ENCODE data around the gene EPSTI1.

Gene EPSTI1

DNA sequence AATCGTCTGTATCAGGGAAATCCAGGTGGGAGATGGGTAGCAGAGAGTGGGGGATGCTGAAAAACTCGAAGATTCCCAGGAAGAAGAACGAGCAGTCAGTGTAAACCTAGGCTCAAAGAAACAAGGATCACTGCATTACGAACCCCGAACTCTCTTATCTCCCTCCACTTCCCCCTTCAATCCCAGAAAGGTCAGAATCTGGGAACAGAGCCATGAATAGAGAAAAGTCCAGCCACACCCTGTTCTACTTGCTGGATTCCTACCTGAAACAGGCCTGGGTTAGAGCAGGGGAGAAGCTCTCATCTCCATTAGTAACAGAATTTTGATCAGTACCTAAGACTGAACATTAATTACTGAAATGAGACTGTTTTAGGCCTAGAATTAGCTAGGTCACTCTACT, 24.4 kb downstream of the EPSTI1 start:
- no peak overlapping the region for H3K4me3 ChIP-seq (ENCODE audit: low read depth, low read length)
- H3K27ac ChIP-seq: no peak overlapping the region
- H3K36me3 ChIP-seq: no peaks in the 10 kb centered on the region
- no peaks in the 10 kb centered on the region for H3K9me3 ChIP-seq (ENCODE audit: severe bottlenecking)
- TF ChIP-seq, protein P1, sequence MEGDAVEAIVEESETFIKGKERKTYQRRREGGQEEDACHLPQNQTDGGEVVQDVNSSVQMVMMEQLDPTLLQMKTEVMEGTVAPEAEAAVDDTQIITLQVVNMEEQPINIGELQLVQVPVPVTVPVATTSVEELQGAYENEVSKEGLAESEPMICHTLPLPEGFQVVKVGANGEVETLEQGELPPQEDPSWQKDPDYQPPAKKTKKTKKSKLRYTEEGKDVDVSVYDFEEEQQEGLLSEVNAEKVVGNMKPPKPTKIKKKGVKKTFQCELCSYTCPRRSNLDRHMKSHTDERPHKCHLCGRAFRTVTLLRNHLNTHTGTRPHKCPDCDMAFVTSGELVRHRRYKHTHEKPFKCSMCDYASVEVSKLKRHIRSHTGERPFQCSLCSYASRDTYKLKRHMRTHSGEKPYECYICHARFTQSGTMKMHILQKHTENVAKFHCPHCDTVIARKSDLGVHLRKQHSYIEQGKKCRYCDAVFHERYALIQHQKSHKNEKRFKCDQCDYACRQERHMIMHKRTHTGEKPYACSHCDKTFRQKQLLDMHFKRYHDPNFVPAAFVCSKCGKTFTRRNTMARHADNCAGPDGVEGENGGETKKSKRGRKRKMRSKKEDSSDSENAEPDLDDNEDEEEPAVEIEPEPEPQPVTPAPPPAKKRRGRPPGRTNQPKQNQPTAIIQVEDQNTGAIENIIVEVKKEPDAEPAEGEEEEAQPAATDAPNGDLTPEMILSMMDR (IDR thresholded peaks at IDR 0.05; ENCODE audit: low read depth, low read length): no peak
- DNase-seq: no peak
- no peaks in the 10 kb centered on the region for H3K27me3 ChIP-seq (ENCODE audit: insufficient read depth, low read depth, severe bottlenecking)

DNA sequence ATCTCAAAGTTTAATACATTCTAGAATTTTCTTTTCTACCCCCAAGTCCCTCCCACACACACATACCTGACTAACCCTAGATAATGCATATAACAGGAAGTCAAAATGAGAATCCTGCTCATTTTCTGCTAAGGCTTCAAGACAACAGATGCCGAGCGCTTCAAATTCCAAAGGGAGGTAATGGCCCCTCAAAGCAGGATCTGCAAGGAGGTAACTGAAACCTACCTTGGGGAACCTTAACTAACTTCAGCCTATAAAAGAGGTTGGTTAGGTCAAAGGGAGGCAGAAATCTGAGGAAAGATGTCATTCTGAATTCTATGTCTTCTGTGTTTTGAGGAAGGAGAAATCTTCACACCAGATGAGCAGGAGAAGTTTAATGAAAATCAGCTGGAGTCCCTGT, 26.8 kb downstream of the EPSTI1 start:
- no peak overlapping the region for H3K27ac ChIP-seq
- H3K9me3 ChIP-seq (ENCODE audit: severe bottlenecking): no peaks in the 10 kb centered on the region
- no peaks in the 10 kb centered on the region for H3K36me3 ChIP-seq
- TF ChIP-seq, protein P1 (IDR thresholded peaks at IDR 0.05; ENCODE audit: low read depth, low read length): no peak
- DNase-seq: no peak
- no peak overlapping the region for H3K4me3 ChIP-seq (ENCODE audit: low read depth, low read length)
- no peaks in the 10 kb centered on the region for H3K27me3 ChIP-seq (ENCODE audit: insufficient read depth, low read depth, severe bottlenecking)

DNA sequence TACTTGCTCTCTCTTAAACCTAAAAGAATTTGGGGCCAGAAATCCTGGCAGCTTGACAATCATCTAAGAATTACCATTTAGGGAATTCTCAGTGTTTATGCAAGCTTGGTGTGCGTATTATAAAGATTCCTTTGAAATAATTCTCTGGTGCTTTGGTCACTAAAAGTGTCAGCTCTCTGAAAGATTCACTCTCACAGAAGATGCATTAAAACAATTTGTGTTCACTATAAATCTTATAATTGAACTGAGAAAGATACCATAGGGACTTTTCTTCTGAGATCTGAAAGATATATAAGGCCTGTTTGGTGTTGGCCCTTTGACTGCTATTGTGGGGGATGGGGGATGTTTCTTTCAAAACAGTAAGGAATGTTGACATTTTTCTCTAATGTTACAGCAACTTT, 27.3 kb downstream of the EPSTI1 start:
- DNase-seq: no peak
- H3K27me3 ChIP-seq (ENCODE audit: insufficient read depth, low read depth, severe bottlenecking): no peaks in the 10 kb centered on the region
- H3K9me3 ChIP-seq (ENCODE audit: severe bottlenecking): no peaks in the 10 kb centered on the region
- TF ChIP-seq, protein P1 (IDR thresholded peaks at IDR 0.05; ENCODE audit: low read depth, low read length): no peak
- H3K36me3 ChIP-seq: no peaks in the 10 kb centered on the region
- H3K4me3 ChIP-seq (ENCODE audit: low read depth, low read length): no peak overlapping the region
- no peak overlapping the region for H3K27ac ChIP-seq

DNA sequence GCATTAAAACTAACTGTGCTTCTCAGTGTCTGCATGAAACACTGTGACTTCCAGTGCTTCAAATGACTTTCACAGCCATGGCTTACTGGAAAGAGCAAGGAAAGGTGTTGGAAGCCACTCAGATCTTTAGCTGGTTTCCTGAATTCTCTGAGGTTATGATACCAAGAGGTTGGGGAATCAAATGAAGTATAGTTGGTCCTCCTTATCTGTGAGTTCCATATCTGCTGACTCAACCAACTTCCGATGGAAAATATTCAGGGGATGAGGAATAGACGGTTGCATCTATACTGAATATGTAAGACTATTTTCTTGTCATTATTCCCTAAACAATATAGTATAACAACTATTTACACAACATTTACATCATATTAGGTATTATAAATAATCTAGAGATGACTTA, 32.4 kb downstream of the EPSTI1 start:
- no peak overlapping the region for H3K4me3 ChIP-seq (ENCODE audit: low read depth, low read length)
- H3K36me3 ChIP-seq: no peaks in the 10 kb centered on the region
- TF ChIP-seq, protein P1 (IDR thresholded peaks at IDR 0.05; ENCODE audit: low read depth, low read length): no peak
- H3K27me3 ChIP-seq (ENCODE audit: insufficient read depth, low read depth, severe bottlenecking): no peaks in the 10 kb centered on the region
- DNase-seq: no peak
- H3K27ac ChIP-seq: no peak overlapping the region
- no peaks in the 10 kb centered on the region for H3K9me3 ChIP-seq (ENCODE audit: severe bottlenecking)

DNA sequence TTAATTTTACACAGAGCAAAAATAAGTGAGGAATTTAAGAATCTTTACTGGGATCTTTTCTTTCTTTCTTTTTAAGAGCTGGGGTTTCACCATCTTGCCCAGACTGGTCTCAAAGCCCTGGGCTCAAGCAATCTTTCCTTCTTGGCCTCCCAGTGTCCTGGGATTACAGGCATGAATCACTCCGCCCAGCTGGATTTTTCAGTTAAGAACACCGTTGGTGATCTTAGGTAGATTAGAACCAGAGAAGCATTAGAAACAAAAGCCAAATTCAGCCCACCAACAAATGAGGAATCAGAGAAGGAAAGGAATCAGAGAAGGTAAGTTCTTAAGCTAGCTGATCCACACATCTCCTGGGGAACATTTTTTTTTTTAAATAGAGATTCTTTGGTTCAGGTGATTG, 34.2 kb downstream of the EPSTI1 start:
- H3K9me3 ChIP-seq (ENCODE audit: severe bottlenecking): no peaks in the 10 kb centered on the region
- no peak overlapping the region for H3K27ac ChIP-seq
- no peak overlapping the region for H3K4me3 ChIP-seq (ENCODE audit: low read depth, low read length)
- TF ChIP-seq, protein P1 (IDR thresholded peaks at IDR 0.05; ENCODE audit: low read depth, low read length): no peak
- no peaks in the 10 kb centered on the region for H3K36me3 ChIP-seq
- DNase-seq: peak; percentile 5
- no peaks in the 10 kb centered on the region for H3K27me3 ChIP-seq (ENCODE audit: insufficient read depth, low read depth, severe bottlenecking)

DNA sequence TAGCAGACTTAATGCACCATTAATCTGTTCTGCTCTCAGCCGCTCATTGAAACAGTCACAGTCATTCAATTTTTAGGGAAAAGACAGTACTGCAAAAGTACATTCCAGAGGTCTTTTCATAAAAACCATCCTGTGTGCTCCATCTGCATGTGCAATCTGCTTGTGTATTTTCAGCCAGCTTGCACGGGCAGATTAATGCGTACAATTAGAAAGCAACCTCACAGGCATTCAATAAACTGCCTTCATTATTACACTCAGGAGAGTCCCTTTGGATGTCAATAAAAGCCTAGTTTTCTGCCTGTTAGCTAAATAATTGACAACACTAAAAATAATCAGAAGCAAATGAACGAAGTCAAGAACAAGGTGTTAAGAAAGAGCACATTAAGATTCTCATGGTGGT, 41.9 kb downstream of the EPSTI1 start:
- Histone ChIP-seq H3K27me3 (ENCODE audit: insufficient read depth, low read depth, severe bottlenecking) (no peaks in the 10 kb centered on the region), H3K27ac (no peak overlapping the region), H3K4me3 (ENCODE audit: low read depth, low read length) (no peak overlapping the region), H3K9me3 (ENCODE audit: severe bottlenecking) (no peaks in the 10 kb centered on the region), H3K36me3 (no peaks in the 10 kb centered on the region)
- TF ChIP-seq, protein P1 (IDR thresholded peaks at IDR 0.05; ENCODE audit: low read depth, low read length): no peak
- no peak for DNase-seq
